NCI-H2081 treated with DMSO at 0.1 percent for 48 hours (cell line): Measurements from ENCODE around the gene TRAM2.

Experiments
- DNase-seq: peaks from one replicate; lab custom pipeline; 2025; lab: John Stamatoyannopoulos, UW

Gene TRAM2, protein sequence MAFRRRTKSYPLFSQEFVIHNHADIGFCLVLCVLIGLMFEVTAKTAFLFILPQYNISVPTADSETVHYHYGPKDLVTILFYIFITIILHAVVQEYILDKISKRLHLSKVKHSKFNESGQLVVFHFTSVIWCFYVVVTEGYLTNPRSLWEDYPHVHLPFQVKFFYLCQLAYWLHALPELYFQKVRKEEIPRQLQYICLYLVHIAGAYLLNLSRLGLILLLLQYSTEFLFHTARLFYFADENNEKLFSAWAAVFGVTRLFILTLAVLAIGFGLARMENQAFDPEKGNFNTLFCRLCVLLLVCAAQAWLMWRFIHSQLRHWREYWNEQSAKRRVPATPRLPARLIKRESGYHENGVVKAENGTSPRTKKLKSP

DNA sequence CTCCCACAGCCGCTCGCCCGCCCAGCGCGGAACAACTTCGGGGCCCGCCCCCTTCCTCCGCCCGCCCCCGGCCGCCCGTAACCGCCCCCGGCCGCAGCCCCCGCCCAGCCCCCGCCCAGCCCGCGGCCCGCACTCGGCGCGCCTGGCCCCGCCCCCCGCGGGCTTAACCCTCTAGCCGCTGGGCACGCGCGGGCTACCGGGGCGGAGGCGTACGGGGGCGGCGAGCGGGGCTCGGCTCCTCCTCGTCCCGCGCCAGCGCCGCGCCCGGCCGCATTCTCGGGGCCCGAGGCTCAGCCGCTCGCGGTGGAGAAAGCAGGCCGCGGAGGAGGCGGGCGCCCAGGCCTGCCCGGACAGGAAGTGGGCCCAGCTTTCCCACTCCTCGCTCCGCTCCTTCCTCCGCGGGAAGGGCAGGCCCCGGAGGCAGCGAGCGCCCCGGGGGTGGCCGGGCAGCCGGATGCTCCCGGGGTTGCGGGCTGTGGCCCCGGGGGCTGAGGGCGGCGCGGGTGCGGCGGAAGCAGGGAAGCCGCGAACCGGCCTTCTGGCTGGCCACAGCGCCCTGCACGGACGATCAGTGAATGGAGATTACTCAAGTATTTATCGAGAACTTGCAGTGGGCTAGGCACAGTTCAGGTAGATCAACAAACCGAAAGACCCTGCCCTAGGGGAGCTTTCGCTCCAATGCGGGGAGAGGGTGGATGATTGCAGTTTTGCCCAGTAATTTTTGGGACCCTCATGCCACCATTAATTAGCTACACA, at the start of gene TRAM2:
Gene TRAM2 (minus strand): TSS at position 39 of the 756 bp plus-strand sequence. CDS start 145 bp downstream, outside the sequence.
- DNase-seq, result no peak

DNA sequence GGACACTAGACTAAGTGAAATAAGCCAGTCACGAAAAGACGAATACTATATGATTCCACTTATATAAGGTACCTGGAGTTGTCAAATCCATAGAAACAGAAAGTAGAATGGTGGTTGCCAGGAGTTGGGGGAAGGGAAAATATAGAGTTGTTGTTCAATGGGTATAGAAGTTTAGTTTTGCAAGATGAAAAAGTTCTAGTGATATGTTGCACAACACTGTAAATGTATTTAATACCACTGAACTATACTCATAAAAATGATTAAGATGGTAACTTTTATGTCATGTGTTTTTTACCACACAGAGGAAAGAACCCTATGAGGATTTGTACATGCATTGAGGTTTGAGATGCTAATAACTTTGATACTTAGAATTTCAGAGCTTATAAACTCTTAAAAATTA, 46.0 kb upstream of the TRAM2 start:
- DNase-seq, result no peak

DNA sequence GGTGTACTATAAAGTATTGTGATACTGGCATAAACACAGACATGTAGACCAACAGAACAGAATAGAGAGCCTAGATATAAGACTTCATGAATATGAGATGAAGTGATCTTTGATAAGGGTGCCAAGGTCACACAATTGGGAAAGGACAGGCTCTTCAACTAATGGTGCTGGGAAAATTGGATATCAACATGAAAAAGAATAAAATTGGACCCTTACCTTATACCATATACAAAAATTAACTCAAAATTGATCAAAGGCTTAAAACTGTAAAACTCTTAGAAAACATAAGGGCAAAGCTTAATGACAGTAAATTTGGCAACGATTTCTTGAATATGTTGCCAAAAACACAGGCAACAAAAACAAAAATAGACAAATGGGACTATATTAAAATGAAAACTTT, 44.8 kb upstream of the TRAM2 start:
- DNase-seq, result no peak

DNA sequence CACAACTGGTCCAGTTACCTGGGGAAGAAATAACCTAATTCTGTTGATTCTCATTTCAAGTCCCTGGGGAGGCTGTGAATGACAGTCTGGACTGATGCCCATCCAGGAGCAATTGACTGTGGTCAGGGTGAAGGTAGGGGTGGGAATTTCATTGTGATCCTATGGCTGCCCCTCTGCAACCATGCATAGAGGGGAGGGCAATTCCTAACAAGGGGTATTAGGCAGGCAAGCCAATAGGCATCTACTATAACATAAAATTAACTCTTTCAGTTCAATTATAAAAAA, 44.0 kb upstream of the TRAM2 start:
- no peak for DNase-seq

DNA sequence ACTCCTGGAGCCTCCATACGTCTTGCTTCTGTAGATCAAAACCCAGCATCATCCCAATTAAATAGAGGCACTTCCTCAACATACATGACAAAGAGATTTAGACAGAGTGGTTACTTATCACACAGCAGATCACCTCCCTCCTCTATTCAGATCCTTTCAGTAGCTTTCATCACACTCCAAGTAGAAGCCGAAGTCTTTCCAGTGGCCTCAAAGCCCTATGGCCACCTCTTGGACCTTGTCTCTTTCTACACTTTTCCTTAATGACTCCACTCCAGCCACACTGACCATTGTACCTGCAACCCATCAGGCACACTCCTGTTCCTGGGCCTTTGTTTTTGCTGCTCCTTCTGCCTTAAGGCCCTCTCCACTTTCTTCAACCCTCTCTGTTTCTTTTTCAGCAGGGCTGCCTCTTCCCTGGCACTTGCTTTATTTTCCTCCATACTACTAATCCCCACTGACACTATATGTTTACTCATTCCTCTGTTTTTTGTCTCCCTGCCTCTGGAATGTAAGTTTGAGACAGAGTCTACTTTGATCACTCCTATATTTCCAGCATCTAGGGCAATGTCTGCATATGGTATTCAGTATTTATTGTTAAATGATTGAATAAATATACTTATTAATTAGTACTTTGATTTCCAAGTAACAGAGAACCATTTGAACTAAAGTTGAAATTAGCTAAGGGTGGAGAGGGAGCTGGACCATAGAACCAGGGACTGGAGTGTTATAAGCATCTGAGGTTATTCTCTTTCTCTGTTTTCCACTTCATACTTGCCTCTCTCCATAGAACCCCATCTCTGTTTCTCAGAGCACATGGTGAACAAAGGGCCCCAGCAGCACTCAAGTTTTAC, 43.4 kb upstream of the TRAM2 start:
- no peak for DNase-seq

DNA sequence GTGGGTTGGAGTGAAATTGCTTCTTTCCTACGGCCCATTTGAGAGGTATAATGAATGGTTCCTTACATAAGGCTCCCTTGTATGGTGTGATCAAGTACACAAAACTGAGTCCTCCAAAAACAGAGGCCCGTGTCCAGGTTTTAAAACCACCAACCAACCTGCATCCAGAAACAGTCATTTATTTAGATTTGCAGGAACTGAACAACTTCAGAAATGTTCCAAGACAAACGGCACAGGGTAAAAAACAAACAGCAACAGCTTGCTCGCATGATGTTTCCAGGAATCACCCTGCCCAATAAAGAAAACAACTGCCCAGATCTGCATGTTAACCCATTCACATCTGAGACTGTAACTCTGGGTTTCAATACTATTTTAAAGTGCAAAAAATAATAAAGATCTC, 40.2 kb upstream of the TRAM2 start:
- DNase-seq, result no peak

DNA sequence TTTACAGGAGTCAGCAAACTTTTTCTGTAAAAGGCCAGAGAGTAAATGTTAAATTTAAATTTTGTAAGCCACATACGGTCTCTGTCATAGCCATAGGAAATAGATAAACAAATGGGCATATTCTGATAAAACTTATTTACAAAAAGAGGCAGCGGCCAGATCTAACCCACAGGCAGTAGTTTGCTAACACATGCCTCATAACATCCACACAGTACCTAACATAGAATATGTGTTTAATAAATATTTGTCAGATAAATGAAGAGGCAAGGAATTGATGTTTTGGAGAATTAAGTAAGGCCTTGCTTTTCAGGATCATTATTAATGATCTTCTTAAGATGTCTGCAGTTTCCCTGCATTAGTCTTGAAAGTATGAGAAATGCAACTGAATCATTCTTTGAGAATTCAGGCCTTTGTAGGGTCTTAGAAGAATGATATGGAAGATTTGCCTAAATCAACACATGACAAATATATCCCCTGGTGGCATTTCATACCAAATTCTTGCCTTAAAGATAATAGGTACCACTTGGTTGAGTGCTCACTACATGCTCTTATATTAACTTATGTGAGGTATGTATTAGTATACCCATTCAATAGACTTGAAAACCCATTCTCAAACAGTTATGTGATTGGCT, 39.3 kb upstream of the TRAM2 start:
- DNase-seq, result no peak

DNA sequence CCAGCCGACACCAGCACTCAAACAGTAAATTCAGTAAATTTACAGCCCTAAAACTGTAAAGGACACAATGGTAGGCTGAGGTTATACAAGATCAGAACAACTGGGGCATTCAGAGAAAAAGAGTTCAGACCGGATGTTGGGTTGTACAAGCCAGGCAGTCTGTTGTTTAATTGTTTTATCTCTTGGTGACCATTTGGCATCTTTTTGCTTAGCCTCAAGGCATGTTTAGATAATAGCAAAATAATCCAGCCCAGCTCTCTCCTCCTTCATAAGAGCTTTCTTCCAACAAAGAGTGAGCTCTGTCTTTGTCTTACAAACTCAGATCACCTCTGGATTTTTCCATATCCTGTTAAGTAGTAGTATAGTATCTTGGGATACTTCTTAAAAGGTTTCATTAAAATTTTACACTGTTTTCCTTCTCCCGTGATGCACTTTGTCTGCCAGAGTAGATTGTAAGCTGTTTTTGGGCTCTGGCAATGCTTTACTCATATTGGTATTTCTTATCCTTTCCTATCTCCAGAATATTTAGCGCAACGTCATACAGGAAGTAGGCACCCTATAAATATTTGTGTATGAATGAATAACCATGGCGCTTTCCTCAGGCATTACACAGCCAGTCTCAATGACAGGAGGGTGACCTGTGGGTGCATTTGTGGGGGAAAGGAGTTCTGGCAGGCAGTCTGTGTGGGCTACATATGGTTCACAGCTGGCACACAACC, 35.6 kb upstream of the TRAM2 start:
- DNase-seq, result no peak

DNA sequence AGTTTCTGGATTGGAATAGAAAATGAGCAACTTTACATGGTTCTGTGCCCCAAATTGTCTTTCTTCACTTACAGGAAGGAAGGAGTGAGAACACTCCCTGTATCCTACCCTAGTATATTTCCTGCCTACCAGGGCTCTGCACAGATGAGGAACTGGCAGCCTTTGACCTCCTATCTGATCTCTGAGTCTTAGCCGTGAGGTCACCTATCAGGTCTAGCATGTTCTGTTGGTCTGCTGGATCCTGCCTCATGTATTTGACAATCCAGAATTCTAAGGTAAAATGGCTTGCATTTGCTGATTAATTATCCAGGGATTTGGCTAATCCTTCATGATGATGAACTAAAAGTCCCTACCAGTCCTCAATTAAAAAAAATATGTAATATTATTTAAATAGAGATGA, 35.0 kb upstream of the TRAM2 start:
- no peak for DNase-seq

DNA sequence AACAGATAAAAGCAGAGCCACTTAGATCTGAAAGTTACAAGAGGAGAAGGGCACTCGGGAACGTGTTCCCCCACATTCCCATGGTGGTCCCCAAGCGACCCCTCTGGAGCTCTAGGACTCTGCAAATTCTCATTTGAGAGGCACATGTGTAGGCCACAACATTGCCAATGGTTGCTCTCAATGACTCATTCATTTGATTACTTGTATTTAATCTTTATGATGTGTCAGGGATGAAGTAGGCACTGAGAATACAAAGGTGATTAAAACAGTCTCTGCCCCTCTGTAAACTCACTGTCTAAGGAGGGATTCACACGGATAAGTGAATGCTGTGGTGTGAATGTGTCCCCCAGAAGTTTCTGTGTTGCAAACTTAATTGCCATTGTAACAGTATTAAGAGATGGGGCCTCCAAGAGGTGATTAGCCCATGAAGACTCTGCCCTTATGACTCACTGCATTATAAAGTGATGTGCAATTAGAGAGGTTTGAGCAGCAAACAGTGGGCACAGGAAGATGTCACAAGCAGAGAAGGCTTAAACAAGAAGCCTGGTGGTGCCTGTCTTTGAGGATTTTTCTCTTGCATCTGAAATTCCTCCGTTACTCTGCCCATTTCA, 34.0 kb upstream of the TRAM2 start:
- no peak for DNase-seq

DNA sequence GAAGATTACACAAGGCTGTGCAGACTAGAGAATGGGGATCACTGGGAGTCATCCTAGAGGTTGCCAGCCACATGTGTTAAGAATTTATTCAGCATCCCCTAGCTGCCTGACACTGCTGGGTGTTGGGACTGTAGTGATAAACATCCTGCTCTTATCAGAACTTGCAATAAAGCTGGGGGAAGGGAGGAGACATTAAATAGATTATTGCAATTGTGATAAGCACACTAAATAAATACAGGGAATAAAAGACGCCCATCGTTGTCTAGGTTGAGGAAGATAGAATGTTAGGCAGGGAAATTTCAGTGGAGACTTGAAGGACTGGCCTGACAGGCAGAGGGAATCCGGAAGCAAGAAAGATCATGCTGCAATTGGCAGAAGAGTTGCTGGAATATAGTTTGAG, 33.2 kb upstream of the TRAM2 start:
- no peak for DNase-seq

DNA sequence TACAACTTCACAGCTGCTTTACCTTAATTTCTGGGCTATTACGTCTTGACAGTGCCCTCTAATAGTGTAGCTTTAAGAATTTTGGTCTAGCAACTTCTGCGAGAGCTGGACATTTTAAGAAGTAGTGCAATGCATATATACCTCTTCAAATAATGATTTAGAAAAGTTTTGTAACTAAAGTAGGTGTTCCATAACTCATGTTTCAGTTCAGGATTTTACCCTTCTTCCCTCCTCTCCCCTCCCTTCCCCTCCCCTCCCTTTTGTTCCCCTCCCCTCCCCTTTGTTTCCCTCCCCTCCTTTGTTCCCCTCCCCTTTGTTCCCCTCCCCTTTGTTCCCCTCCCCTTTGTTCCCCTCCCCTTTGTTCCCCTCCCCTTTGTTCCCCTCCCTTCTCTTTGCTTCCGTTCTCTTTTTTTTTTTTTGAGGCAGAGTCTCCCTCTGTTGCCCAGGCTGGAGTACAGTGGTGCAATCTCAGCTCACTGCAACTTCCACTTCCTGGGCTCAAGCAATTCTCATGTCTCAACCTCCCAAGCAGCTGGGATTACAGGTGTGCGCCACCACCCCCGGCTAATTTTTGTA, 28.8 kb upstream of the TRAM2 start:
- no peak for DNase-seq

DNA sequence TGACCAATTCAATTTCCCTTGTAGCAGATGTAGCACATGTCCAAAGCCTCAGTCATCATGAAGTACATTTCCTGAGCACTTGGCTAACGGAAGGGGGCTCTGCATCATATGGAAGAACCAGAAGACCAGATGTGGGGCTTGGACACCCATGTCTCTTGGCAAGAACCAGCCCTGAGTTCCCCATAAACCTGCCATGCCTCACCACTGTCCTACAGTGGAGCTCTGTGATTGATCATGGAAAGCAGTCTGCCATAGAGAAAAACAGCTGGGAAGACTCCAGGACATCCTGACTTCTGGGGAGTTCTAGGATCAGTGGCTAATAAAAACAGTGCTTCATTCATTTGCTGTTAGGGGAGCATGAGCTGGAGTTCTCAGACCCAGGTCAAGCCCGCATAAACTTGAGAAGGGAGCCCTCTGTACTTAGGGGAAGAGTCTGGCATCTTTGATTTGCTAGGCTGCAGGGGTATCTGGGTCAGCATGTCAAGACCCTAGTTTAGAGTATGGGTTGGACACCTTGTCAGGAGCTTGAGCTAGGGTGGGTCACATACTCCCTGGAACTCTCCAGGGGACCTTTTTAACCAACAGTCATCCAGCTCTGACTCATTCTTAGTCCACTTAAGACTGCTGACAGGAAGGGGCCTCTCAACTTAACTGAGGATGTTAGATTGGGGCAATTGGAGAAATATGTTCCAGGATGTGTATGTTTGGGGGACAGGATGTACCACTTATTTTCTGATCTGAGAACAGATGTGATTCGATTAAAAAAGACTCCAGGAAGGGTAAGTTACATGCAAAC, 26.3 kb upstream of the TRAM2 start:
- no peak for DNase-seq

DNA sequence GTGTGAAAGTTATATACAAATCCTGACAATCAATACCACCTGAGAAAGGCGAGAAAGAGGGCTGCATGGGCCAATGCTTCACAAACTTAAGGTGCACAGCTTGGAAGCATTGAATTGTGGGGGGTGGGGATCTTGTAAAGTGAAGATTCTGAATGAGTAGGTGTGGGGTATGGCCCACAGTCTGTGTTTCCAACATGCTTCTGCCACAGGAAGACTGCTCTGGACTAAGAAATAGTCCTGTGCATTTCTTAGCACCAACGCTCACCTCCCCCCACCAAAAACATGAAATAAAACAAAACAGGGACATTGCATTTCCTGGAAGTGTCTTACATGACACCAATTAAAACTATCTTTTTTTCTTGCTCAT, 21.9 kb upstream of the TRAM2 start:
- DNase-seq, result no peak

DNA sequence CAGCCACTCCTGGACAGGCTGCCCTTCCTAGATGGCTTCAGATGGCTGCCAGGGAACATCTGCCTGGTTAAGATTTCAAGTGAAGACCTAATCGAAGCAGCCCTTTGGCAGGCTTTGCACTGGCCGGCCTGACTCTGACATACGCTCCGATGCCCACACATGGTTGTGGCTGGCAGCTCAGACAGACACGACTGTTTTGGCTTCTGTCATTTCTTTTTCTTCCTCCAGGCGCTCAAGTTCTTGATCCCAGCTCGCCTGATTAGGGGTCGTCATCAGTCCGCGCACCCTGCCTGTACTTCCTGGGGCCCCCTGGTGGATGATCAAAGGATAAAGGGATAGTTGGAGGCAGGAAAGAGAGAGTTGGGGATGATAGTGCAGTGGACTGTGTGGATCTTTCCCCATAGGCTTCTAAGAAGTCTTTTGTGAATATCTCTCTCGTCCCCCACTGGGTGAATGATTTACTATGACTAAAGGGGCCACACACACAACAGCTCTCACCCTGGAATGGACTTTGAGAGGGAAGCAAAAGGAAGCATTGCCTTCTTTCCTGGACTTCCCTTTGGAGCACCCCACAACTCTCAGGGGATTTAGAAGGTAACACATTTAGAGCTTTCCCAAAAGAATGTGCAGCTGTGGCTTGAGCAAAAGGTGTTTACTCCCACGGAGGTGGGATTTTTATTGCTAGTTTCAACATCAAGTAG, 21.4 kb upstream of the TRAM2 start:
- no peak for DNase-seq

DNA sequence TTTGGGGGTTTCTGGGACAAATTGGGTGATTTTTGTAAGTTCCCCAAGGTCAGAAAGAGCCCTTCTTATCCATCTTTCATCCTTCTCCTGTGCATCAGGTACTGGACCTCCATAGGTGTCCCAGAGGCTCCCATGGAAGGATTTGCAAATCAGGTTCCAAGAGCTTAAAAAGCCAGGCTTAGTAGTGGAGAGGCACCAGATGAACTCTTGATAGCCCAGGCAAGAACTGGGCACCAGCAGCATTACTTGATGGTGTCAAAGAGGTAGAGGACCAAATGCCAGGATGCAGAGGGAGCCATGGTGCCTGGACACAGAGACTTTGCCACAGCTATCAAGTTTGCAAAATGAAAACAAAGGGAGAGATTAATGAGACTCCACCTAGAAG, 20.9 kb upstream of the TRAM2 start:
- DNase-seq, result no peak

DNA sequence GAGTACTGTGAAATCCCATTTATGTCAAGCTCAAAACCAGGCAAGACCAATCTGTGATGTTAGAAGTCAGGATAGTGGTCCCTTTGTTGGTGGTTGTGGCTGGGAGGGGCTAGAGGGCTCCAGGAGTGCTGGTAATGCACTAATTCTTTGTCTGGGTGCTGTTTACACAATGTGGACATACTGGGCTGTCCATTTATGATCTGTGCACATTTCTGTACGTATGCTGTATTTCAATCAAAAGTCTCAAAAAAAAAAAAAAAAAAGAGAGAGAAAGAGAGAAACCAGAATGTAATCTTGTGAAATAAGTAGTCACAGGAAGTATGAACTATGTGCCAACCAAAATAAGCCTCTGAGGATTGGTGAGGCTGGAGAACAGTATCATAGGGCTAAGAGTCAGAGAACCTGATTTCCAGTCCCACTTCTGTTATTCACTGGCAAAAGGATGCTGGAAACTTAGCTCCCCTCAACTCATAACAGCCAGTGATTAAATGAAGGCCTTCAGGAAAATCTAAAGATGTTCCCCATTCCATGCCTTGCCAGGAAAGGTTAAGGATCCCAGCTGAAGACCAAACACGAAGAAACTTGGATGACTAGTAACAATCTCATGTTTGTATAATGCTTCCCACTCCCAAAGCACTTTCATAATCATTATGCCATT, 19.6 kb upstream of the TRAM2 start:
- no peak for DNase-seq

DNA sequence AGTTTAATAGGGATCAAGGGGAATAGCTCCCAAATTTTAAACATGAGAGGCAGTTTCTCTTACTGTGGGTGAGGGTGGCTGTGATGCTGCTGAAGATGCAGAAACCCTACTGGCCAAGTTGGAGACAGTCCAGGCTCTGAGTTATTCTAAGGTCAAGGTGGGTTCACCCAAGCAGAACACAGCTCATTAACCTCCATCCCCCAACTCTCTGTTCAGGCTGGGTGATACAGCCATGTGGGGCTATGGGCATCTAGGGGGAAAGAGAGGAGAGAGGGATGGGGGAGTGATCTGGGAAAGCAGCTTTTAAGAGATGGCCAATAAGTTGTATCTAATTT, 18.9 kb upstream of the TRAM2 start:
- no peak for DNase-seq
